Measurements from ENCODE around the gene OR51E2.
A peak's percentile ranks its signal among the peaks of the same experiment; 100 is the strongest.

Gene OR51E2

GRCh38 chr11:4642043-4642442, 55.6 kb downstream of the OR51E2 start:
- H3K27ac ChIP-seq (ENCODE audit: low read depth, low read length) = no peak overlapping the region
- no peaks in the 10 kb centered on the region for H3K36me3 ChIP-seq (ENCODE audit: control insufficient read depth in 1 of 2, insufficient read depth in 2 of 2, low read length in 2 of 2)
- H3K27me3 ChIP-seq (ENCODE audit: control insufficient read depth in 1 of 2, insufficient read depth in 2 of 2, low read length in 2 of 2) = peaks cover 6 to 9% of the 10 kb centered on the region in 2 donors
- H3K4me1 ChIP-seq (ENCODE audit: control insufficient read depth in 1 of 2, insufficient read depth in 2 of 2, low read length in 2 of 2) = no peaks in the 10 kb centered on the region
- H3K9me3 ChIP-seq (ENCODE audit: control insufficient read depth in 1 of 2, low read length in 2 of 2) = no peaks in the 10 kb centered on the region
- no peak overlapping the region for H3K4me3 ChIP-seq (ENCODE audit: low read depth in 1 of 2, low read length in 2 of 2)
- H3K9ac ChIP-seq (ENCODE audit: low read depth in 1 of 2, low read length in 2 of 2) = no peak overlapping the region

GRCh38 chr11:4641501-4641900, 56.2 kb downstream of the OR51E2 start:
- no peaks in the 10 kb centered on the region for H3K4me1 ChIP-seq (ENCODE audit: control insufficient read depth in 1 of 2, insufficient read depth in 2 of 2, low read length in 2 of 2)
- no peaks in the 10 kb centered on the region for H3K36me3 ChIP-seq (ENCODE audit: control insufficient read depth in 1 of 2, insufficient read depth in 2 of 2, low read length in 2 of 2)
- no peak overlapping the region for H3K9ac ChIP-seq (ENCODE audit: low read depth in 1 of 2, low read length in 2 of 2)
- H3K27ac ChIP-seq (ENCODE audit: low read depth, low read length) = no peak overlapping the region
- H3K27me3 ChIP-seq (ENCODE audit: control insufficient read depth in 1 of 2, insufficient read depth in 2 of 2, low read length in 2 of 2) = peaks cover 9% of the 10 kb centered on the region in 2 donors
- H3K9me3 ChIP-seq (ENCODE audit: control insufficient read depth in 1 of 2, low read length in 2 of 2) = no peaks in the 10 kb centered on the region
- H3K4me3 ChIP-seq (ENCODE audit: low read depth in 1 of 2, low read length in 2 of 2) = no peak overlapping the region

GRCh38 chr11:4639931-4640330, 57.7 kb downstream of the OR51E2 start:
- Histone ChIP-seq H3K27me3 (ENCODE audit: control insufficient read depth in 1 of 2, insufficient read depth in 2 of 2, low read length in 2 of 2) (peaks cover 9% of the 10 kb centered on the region in 2 donors), H3K36me3 (ENCODE audit: control insufficient read depth in 1 of 2, insufficient read depth in 2 of 2, low read length in 2 of 2) (no peaks in the 10 kb centered on the region), H3K9me3 (ENCODE audit: control insufficient read depth in 1 of 2, low read length in 2 of 2) (no peaks in the 10 kb centered on the region), H3K4me1 (ENCODE audit: control insufficient read depth in 1 of 2, insufficient read depth in 2 of 2, low read length in 2 of 2) (no peaks in the 10 kb centered on the region), H3K27ac (ENCODE audit: low read depth, low read length) (no peak overlapping the region), H3K4me3 (ENCODE audit: low read depth in 1 of 2, low read length in 2 of 2) (no peak overlapping the region), H3K9ac (ENCODE audit: low read depth in 1 of 2, low read length in 2 of 2) (no peak overlapping the region)

GRCh38 chr11:4637662-4638047, 60.0 kb downstream of the OR51E2 start:
- H3K9me3 ChIP-seq (ENCODE audit: control insufficient read depth in 1 of 2, low read length in 2 of 2) = no peaks in the 10 kb centered on the region
- no peak overlapping the region for H3K4me3 ChIP-seq (ENCODE audit: low read depth in 1 of 2, low read length in 2 of 2)
- H3K36me3 ChIP-seq (ENCODE audit: control insufficient read depth in 1 of 2, insufficient read depth in 2 of 2, low read length in 2 of 2) = no peaks in the 10 kb centered on the region
- peaks cover 4 to 9% of the 10 kb centered on the region in 2 donors for H3K27me3 ChIP-seq (ENCODE audit: control insufficient read depth in 1 of 2, insufficient read depth in 2 of 2, low read length in 2 of 2)
- no peak overlapping the region for H3K9ac ChIP-seq (ENCODE audit: low read depth in 1 of 2, low read length in 2 of 2)
- no peak overlapping the region for H3K27ac ChIP-seq (ENCODE audit: low read depth, low read length)
- H3K4me1 ChIP-seq (ENCODE audit: control insufficient read depth in 1 of 2, insufficient read depth in 2 of 2, low read length in 2 of 2) = no peaks in the 10 kb centered on the region

GRCh38 chr11:4636962-4637661, 60.5 kb downstream of the OR51E2 start, which contains the start of gene OR51D1:
Gene OR51D1, plus strand, starts transcription at chr11:4637477. Its CDS starts 2,314 bp downstream, at chr11:4639791.
- Histone ChIP-seq H3K27ac (ENCODE audit: low read depth, low read length) (no peak within 1 kb of the TSS), H3K4me1 (ENCODE audit: control insufficient read depth in 1 of 2, insufficient read depth in 2 of 2, low read length in 2 of 2) (no peaks in the 10 kb centered on the region), H3K36me3 (ENCODE audit: control insufficient read depth in 1 of 2, insufficient read depth in 2 of 2, low read length in 2 of 2) (no peaks in the 10 kb centered on the region), H3K27me3 (ENCODE audit: control insufficient read depth in 1 of 2, insufficient read depth in 2 of 2, low read length in 2 of 2) (peaks cover 4 to 9% of the 10 kb centered on the region in 2 donors), H3K4me3 (ENCODE audit: low read depth in 1 of 2, low read length in 2 of 2) (peak within 1 kb of the TSS; percentile 36 to 48), H3K9me3 (ENCODE audit: control insufficient read depth in 1 of 2, low read length in 2 of 2) (no peaks in the 10 kb centered on the region), H3K9ac (ENCODE audit: low read depth in 1 of 2, low read length in 2 of 2) (no peak within 1 kb of the TSS)

- Histone ChIP-seq H3K9ac (ENCODE audit: low read depth in 1 of 2, low read length in 2 of 2) (no peak overlapping the region), H3K27me3 (ENCODE audit: control insufficient read depth in 1 of 2, insufficient read depth in 2 of 2, low read length in 2 of 2) (peaks cover 4 to 5% of the 10 kb centered on the region in 2 donors), H3K4me3 (ENCODE audit: low read depth in 1 of 2, low read length in 2 of 2) (no peak overlapping the region), H3K36me3 (ENCODE audit: control insufficient read depth in 1 of 2, insufficient read depth in 2 of 2, low read length in 2 of 2) (no peaks in the 10 kb centered on the region), H3K9me3 (ENCODE audit: control insufficient read depth in 1 of 2, low read length in 2 of 2) (no peaks in the 10 kb centered on the region), H3K27ac (ENCODE audit: low read depth, low read length) (no peak overlapping the region), H3K4me1 (ENCODE audit: control insufficient read depth in 1 of 2, insufficient read depth in 2 of 2, low read length in 2 of 2) (no peaks in the 10 kb centered on the region)
Measured at GRCh38 chr11:4636136-4636535, 61.5 kb downstream of the OR51E2 start.

Measured in duodenal mucosa (tissue), 2 donors.